GM18498 (cell line): ENCODE measurements around the gene TBK1.
"Not testable (repeated sequence)": the region's sequence is repeated elsewhere in the genome, so short reads cannot be mapped to it uniquely, and the experiment has no call there.

ENCODE experiments used
- ATAC-seq: cut with Tn5 transposase; IDR thresholded peaks from one replicate; pipeline ENCODE4 v1.9.1; 2021; ENCODE audit warnings: mild to moderate bottlenecking, moderate library complexity; ENCODE audit not compliant: unreplicated experiment

The TBK1 gene

DNA sequence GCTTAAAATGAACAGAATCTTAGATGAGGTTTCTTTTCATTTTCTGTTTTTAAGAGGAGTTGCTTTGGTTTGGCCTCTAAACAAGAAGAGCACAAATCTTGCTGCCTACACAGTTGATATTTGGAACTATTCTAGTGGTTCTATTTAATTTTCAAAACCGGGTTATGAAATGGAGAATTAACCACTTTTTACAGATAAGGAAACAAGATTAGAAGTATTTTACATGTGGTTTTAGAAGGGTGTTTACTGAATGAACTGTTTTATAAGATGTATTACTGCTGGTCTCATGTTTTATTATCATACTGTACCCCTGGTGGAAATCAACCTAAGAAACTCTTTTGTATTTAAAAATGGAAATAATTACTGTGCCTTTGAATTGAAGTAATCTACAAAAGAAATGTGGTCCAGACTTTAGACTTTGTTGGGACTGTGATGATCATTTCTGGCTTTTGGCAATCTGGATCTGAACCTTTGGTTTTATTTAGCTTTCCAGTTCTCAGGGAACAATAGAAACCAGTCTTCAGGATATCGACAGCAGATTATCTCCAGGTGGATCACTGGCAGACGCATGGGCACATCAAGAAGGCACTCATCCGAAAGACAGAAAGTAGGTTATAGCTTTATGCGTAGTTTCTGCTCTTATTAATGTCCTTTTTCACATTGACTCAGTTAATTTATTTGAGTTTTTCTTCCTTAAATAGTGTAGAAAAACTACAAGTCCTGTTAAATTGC, 43.2 kb downstream of the TBK1 start:
- no peak for ATAC-seq

DNA sequence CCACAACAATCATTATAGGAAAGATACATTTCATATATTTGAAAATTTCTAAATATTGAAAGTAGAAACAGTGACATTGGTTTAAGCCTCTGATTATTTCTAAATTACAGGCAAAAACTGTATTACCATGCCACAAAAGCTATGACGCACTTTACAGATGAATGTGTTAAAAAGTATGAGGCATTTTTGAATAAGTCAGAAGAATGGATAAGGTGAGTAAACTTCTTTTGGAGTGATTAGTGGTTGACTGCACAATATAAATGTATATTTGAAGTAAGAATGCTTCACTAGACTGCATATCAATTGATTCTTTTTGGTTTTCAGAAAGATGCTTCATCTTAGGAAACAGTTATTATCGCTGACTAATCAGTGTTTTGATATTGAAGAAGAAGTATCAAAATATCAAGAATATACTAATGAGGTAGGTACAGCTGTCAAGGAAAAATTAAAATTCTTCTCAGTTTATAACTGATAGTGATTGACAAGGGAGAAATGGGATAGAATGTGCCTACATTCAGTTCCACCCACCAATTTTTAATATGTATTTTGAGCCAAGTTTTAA, 45.0 kb downstream of the TBK1 start:
- no peak for ATAC-seq

DNA sequence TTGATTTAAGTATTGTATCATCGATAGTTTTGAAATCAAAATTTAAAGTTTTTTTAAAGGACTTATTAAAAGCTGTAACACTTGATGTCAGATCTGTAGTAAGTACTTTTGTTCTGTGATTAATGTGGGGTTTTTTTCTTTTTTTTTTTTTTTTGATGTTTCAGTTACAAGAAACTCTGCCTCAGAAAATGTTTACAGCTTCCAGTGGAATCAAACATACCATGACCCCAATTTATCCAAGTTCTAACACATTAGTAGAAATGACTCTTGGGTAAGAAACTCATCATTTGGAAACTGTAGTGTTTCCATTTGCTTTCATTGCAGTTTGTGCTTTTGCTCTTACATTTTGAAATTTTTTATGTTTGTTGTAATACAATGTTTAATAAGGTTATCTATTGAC, 45.6 kb downstream of the TBK1 start:
- ATAC-seq: no peak

DNA sequence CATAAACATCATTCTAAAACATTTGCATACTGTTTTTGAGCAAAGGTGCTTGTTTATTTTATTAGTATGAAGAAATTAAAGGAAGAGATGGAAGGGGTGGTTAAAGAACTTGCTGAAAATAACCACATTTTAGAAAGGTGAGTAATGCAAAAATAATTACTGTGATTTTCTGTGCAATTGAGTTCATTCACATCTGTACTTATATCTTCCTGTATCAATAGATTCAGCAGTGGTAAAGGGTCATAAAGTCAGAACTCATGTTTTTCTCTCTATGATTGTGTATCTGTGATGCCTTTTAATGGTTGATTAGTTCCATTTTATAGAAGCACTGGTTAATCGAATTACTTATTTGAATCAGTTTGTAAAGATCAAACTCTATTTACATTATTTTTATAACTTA, 46.0 kb downstream of the TBK1 start:
- ATAC-seq: no peak

DNA sequence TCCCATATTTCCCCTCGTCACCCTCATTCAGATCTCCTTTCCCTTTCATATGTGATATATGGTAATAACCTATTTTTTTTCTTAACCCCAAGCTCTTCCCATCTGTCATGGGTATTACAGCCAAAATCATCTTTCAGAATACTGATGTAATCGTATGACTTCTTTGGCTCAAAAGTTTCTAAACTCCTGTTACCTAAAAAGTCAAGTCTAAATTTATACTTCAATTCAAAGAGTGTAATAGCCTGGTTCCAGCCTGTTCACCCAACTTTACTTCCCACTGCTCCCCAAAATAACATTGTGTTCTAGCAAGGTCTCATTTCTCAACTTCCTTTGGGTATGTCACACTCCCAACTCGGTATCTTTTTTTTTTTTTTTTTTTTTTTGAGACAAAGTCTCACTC, 48.5 kb downstream of the TBK1 start:
- no peak for ATAC-seq

DNA sequence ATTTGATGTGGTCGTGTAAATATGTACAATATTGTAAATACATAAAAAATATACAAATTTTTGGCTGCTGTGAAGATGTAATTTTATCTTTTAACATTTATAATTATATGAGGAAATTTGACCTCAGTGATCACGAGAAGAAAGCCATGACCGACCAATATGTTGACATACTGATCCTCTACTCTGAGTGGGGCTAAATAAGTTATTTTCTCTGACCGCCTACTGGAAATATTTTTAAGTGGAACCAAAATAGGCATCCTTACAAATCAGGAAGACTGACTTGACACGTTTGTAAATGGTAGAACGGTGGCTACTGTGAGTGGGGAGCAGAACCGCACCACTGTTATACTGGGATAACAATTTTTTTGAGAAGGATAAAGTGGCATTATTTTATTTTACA, 49.6 kb downstream of the TBK1 start:
- ATAC-seq: no peak

DNA sequence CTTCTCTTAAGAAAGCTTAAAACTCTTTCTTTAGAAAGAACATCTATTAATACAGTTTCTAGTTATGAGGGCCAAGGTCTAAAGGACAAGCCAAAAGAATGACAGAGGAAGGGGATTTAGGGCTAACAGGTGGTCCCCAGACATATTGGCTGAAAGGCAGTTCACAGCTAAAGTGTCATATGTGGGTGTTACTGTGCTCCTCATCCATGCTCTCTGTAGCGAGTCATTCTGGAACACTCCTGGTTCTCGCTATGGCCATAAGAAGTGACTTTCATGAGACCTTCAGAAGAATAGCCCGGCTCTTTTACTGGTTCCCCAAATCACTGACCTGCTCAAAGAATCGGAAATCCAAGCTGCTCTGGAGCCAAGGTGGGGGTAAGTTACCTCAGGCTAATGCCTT, 55.0 kb downstream of the TBK1 start:
- no peak for ATAC-seq

DNA sequence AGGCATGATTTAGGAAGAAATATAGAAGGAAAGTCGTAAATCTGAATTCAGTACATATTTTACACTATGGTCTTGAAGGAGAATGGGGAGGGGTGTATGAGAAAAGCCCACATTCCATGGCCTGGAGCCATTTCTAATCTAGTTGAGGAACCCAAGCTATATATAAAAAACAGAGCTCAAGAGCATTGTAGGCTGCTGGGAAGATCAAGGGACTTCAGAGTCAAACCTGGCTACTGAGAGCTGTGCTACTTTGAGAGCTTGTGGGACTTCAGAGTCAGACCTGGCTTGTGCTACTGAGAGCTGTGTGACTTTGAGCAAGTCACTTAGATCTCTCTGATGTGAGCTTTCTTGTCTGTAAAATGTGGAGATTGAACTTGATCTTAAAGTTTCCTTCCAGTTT, 58.7 kb downstream of the TBK1 start:
- ATAC-seq: no peak

DNA sequence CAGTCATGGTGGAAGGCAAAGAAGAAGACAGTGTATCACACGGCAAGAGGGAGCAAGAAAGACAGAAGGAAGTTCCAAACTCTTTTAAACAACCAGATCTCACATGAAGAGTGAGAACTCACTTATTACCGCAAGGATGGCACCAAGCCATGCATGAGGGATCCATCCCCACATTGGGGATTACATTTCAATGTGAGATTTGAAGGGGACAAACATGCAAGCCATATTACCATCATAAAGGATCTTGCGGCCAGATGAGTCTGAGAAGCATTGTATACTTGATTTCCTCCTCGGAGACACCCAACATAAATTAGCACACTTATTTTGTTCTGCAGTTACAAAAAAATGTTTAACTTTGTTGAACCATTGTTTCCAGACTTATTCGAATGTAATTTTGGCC, 66.5 kb downstream of the TBK1 start:
- no peak for ATAC-seq

DNA sequence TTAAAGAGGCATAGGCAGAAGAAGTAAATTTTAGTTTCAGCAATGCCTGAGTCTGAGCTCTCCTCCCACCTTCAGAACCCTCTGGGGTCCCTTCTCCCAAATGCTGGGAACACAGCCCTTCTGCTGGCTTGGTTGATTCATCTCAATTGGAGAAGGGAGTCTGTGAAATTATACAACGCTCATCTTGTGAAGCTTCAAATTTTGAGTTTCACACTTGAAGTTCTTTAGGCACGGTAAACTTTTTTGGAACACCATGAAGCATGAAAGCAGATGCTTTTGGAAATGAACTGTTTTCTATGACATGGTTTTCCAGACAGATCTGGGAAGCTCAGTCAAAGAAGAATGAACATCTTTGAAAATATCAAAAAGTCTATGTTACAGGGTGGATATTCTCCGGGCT, 69.9 kb downstream of the TBK1 start:
- no peak for ATAC-seq

DNA sequence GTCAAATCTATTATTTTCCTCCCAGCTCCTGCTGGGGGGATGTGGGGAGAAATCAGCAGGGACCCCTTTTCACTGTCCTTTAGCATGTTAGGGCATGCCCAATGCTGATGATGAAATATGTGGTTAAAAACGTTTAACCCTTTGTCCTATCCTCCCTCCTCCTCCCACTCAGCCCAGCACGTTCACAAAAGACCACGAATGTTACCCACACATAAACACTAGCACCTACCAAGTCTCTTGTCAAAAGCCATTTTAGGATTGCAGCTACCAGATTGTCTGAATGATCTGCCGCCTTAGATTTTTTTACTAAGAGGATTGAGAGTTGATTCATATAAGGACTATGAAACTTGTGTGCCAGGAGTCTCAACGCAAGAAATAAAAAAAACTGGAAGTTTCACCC, 70.4 kb downstream of the TBK1 start:
- no peak for ATAC-seq

DNA sequence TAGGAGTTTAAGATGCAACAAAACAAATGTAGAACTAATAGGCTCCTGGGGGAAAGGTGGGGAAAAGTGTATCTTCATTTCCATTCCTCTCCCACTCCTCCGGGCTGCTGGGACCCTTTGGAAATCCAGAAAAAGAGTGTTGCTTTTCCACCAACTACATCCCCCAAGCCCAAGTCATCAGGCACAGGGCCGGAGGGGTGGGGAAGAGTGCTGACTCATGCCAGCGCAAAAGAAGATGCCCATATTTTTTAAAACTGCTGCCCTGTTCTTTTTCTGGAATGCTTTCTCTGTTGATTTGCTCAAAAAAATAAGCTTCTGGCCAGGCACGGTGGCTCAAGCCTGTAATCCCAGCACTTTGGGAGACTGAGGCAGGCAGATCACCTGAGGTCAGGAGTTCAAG, 70.9 kb downstream of the TBK1 start:
- ATAC-seq: no peak

DNA sequence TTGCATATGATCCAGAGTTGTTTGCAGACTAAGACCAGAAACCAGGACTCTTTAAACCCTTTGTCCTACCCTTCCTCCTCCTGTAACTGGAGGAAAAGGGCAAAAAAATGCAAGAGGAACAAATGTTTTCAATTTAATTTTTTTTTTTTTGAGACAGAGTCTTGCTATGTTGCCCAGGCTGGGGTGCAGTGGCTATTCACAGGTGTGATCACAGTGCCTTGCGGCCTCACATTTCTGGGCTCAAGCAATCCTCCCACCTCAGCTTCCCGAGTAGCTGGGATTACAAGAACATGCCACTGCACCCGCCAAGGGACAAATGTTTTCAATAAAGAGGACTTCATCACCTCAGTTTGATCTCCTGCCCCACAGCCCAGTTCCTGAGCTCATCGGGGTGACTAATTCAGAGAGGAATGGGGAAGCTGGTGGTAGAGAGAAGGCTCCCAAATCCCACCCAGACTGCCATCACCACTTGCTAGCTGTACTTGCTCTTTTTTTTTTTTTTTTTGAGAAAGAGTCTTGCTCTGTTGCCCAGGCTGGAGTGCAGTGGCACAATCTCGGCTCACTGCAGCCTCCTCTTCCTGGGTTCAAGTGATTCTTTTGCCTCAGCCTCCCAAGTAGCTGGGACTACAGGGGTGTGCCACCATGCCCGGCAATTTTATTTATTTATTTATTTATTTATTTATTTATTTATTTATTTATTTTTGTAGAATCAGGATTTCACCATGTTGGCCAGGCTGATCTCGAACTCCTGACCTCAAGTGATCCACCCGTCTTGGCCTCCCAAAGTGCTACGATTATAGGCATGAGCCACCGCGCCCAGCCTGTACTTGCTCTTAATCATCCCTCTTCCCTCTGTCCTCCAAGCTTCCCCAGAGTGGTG, 71.9 kb downstream of the TBK1 start:
- ATAC-seq: not testable (repeated sequence)

DNA sequence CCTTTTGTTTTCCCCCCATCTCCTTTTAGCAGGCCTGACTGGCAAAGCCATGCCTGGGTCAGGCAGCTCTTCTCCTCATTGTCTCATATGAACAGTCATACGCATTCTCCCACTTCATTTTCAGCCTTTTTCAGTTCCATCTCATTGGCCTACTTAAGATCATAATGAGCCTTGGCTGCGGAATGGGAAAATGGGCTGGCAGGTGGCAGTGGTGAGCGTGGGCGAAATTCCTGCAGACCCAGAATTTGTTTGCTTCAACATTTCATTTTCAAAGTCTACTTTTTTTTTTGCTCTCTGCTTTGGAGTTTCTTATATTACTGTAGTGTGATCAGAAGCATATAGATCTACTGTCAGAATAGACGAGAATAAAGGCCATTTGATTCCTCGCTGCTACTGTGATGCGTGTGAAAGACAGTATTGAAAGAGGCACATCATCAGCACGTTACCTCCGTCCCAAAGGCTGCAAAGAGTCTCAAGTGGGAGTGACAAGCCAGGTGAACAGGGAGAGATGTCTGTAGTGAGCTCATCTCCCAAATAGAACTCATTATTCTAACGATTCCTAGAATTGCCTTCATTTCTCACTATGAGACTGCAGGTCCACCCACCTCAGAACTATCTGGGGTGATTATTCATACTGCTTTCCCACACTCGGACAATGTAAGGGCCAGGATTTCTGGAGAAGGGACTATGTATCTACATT, 73.7 kb downstream of the TBK1 start:
- ATAC-seq: no peak

DNA sequence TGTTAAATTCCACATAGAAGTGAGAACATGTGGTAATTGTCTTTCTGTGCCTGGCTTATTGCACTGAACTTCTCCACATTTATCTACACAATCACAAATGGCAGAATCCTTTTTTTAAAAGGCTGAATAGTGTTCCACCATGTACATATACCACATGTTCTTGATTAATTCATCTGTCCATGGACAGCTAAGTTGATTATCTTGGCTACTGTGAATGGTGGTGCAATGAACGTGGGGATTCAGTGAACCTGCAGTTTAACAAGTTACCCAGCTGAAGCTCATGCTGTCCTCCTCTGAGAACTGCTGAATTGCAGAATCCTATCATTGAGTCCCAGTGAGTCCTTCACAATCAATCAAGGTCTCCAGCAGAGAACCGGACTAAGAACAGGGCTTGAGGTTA, 74.9 kb downstream of the TBK1 start:
- no peak for ATAC-seq

DNA sequence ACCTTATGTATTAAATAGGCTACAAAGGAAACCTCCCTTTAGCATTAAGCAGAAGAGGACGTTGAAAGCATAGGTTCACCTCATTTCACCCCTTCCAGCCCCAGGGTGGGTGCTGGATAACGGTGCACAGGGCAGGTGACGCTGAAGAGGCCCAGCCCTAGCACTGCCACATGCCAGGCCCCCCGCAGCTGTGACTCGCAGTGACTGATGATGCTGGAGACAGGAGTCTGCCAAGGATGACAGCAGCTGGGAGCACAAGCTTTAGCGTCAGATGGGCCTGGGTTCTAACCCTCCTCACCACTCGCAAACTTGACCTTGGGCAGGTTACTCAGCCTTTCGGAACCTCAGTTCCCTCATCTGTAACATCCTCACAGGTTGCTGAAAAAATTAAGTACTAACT, 76.7 kb downstream of the TBK1 start:
- ATAC-seq: no peak

DNA sequence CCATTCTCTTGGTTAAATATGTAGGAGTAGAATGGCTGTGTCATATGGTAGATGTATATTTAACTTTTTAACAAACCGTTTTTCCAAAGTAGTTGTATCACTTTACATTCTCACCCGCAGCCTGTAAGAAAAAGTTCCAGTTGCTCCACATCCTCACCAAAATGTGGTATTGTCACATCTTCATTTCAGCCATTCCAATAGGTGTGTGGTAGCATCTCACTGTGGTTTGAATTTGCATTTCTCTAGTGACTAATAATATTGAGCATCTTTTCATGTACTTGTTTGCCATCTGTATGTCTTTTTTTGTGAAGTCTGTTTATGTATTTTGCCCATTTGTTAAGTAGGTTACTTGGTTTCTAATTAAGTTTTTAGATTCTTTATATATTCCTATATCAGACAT, 78.6 kb downstream of the TBK1 start:
- no peak for ATAC-seq

DNA sequence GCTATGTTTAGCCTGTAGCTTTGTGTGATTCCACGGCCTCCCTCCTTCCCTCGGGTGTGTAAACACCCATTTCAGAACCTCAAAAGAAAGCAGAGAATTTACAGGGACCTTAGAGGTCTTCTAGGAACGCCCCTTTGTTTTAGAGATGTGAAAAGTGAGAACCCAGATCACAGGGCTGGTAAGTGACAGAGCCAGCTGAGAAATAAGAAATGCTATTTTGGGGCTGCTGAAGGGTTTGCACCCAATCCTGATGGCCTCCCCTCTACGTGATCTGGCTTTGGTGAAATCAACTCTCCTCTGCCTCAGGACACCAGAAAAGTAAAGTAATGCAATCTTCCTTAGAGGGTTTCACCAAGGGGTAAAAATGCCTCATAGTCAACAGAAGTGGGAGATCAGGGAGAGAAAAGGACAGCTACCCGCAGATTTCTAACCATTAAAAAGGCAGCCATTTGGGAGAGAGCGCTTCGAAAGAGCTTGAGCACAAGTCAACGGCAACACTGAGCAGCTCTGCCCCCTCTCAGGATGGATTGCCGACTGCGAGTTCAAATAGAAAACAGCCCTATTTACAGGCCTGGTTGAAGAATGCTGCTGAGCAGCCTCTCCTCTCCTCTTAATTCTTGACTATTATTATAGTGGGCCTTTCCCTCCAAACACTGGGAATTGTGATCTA, 79.9 kb downstream of the TBK1 start:
- ATAC-seq: no peak

DNA sequence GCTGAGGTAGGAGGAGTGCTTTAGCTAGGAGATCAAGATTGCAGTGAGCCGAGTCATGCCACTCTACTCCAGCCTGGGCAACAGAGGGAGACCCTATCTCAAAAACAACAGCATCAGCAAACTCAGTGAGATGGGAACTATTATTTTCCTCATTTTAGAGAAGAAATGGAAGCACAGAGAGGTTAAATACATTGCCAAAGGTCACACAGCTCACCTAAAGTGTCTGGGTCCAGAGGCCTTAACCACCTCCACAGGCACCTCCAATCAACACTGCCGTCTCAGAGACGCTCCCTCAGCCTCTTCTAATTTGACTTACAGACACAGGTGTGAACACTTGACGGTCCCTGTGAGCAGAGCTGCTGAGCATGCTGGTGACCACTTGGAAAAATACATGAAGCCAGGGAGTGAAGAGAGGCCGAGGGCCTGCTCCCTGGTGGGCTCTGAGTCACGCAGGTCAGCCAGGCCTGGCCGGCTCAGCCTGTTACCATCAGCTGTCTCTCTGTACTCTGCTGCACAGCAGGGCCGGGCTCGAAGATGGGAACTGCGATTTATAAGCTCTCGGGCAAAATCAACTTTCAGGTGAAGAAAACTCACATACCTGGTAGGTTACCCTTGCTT, 80.9 kb downstream of the TBK1 start:
- ATAC-seq: no peak

DNA sequence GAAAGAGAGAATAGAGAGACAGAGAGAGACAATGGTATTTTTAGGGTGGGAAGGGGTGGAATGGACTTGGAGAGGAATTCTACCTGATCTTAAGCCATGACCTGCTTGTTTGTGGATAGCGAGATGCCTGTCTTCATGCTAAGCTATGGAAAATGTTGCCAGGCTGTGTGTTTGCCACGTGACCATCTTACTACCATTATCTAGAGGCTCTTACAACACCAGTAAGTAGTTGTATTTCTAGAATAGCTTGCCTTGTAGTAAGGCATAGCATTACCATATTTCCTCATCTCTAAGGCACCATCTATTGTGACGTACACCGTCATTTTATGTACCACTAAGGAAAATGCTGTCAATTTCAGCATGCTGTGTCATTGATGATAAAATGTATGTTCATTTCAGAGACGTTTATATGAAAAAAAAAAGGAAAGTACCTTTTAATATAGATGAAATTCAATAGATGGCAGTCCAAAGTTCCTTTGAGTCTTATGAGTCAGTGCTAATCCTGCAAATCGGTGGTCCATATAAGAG, 82.8 kb downstream of the TBK1 start:
- ATAC-seq: no peak
